PFSK-1 (cell line): ENCODE measurements around the gene GABBR2.

Source experiments
- FOXP2 ChIP-seq: optimal IDR thresholded peaks from 2 replicates; pipeline ENCODE3; 2011; ENCODE audit warnings: borderline replicate concordance, control low read depth, inconsistent platforms; ENCODE audit not compliant: insufficient read depth; ENCODE audit errors: extremely low read length, extremely low read depth
- POLR2AphosphoS5 ChIP-seq: IDR thresholded peaks from 2 replicates; pipeline ENCODE4 v1.6.1; 2012; ENCODE audit warnings: low read depth, mild to moderate bottlenecking, control low read depth, low read length, moderate library complexity
- REST ChIP-seq, 2 experiments: IDR thresholded peaks; 2 replicates each; pipeline versions ENCODE4 v1.6.1 to v1.8.0; 2011 to 2012; ENCODE audit warnings: low read depth in 2 of 2, low read length in 2 of 2, control low read depth in 1 of 2, inconsistent platforms in 1 of 2, mild to moderate bottlenecking in 1 of 2, moderate library complexity in 1 of 2; ENCODE audit not compliant: insufficient read depth in 1 of 2
- SIN3A ChIP-seq: IDR thresholded peaks from 2 replicates; pipeline ENCODE4 v1.6.1; 2012; ENCODE audit warnings: mild to moderate bottlenecking, low read length, moderate library complexity, borderline replicate concordance; ENCODE audit not compliant: insufficient read depth
- TAF1 ChIP-seq: IDR thresholded peaks from 2 replicates; pipeline ENCODE4 v1.6.1; 2012; ENCODE audit warnings: low read length, control low read depth, borderline replicate concordance; ENCODE audit not compliant: insufficient read depth

The GABBR2 gene

GRCh38 chr9:98551511-98552286 lies 157.0 kb downstream of the GABBR2 start:
- TF ChIP-seq TAF1 = no peak
- no peak for TF ChIP-seq FOXP2
- TF ChIP-seq SIN3A = no peak
- TF ChIP-seq POLR2AphosphoS5 = no peak
- TF ChIP-seq REST (IDR thresholded peaks at IDR 0.05; ENCODE audit: insufficient read depth in 1 of 2, low read depth in 2 of 2, low read length in 2 of 2) = no peak

GRCh38 chr9:98550206-98550820 lies 158.4 kb downstream of the GABBR2 start:
- no peak for TF ChIP-seq POLR2AphosphoS5
- no peak for TF ChIP-seq FOXP2
- no peak for TF ChIP-seq SIN3A
- no peak for TF ChIP-seq TAF1
- TF ChIP-seq REST (IDR thresholded peaks at IDR 0.05; ENCODE audit: insufficient read depth in 1 of 2, low read depth in 2 of 2, low read length in 2 of 2) = no peak

GRCh38 chr9:98549401-98549800 lies 159.3 kb downstream of the GABBR2 start:
- TF ChIP-seq TAF1 (no peak), SIN3A (no peak), FOXP2 (no peak), POLR2AphosphoS5 (no peak), REST (IDR thresholded peaks at IDR 0.05; ENCODE audit: insufficient read depth in 1 of 2, low read depth in 2 of 2, low read length in 2 of 2) (no peak)

- TF ChIP-seq POLR2AphosphoS5 (no peak), FOXP2 (no peak), REST (IDR thresholded peaks at IDR 0.05; ENCODE audit: insufficient read depth in 1 of 2, low read depth in 2 of 2, low read length in 2 of 2) (no peak)
Measured at GRCh38 chr9:98547606-98548005, 161.1 kb downstream of the GABBR2 start.
